HepG2 (cell line): Measurements from ENCODE around the gene GSK3A. TPM values are rescaled to one million over a fixed set of nuclear protein-coding genes. Genes with fewer than 3 reads are reported as not detected.

Experiments
- CREB1 ChIP-seq, 2 experiments: fragments of 450-650 bp in 1 of 2; IDR thresholded peaks; 2 replicates each; pipeline ENCODE4 v1.6.1; 2016 to 2017; ENCODE audit warnings: control low read depth in 1 of 2, mild to moderate bottlenecking in 1 of 2, missing compliant biosample characterization in 1 of 2, missing genetic modification characterization in 1 of 2
- E2F2 ChIP-seq: sonication (generic); formaldehyde crosslinking; IDR thresholded peaks from 2 replicates; pipeline ENCODE4 v1.4.0; 2020; ENCODE audit warnings: missing genetic modification reagents, borderline replicate concordance
- ELF4 ChIP-seq: sonication (generic); formaldehyde crosslinking; IDR thresholded peaks from 2 replicates; pipeline ENCODE4 v1.5.0; 2020; ENCODE audit warnings: missing genetic modification reagents, mild to moderate bottlenecking, moderate library complexity, borderline replicate concordance
- ESRRA ChIP-seq: sonication (generic); formaldehyde crosslinking; IDR thresholded peaks from 2 replicates; pipeline ENCODE4 v1.5.1; 2020; ENCODE audit warnings: mild to moderate bottlenecking, low read depth, missing genetic modification reagents
- FOXK1 ChIP-seq: sonication (generic); formaldehyde crosslinking; IDR thresholded peaks from 2 replicates; pipeline ENCODE4 v1.4.0; 2020; ENCODE audit warnings: low read depth, missing genetic modification reagents, borderline replicate concordance
- KIAA2018 ChIP-seq: sonication (generic); formaldehyde crosslinking; IDR thresholded peaks from 2 replicates; pipeline ENCODE4 v1.5.0; 2020; ENCODE audit warnings: mild to moderate bottlenecking, missing genetic modification reagents, borderline replicate concordance
- NAIF1 ChIP-seq: sonication (generic); formaldehyde crosslinking; IDR thresholded peaks from 2 replicates; pipeline ENCODE4 v1.5.0; 2020; ENCODE audit warnings: mild to moderate bottlenecking, missing genetic modification reagents, borderline replicate concordance
- NPAS2 ChIP-seq: sonication (generic); formaldehyde crosslinking; IDR thresholded peaks from 2 replicates; pipeline ENCODE4 v1.8.0; 2022; ENCODE audit warnings: mild to moderate bottlenecking, missing genetic modification reagents, borderline replicate concordance
- PHF5A ChIP-seq: IDR thresholded peaks from one replicate; pipeline ENCODE4 v1.6.1; 2018; ENCODE audit warnings: low read depth, missing genetic modification reagents; ENCODE audit not compliant: unreplicated experiment
- PLSCR1 ChIP-seq: sonication (generic); formaldehyde crosslinking; IDR thresholded peaks from 2 replicates; pipeline ENCODE4 v1.5.0; 2020; ENCODE audit warnings: missing genetic modification reagents, mild to moderate bottlenecking, borderline replicate concordance
- REXO4 ChIP-seq: sonication (generic); formaldehyde crosslinking; IDR thresholded peaks from 2 replicates; pipeline ENCODE4 v1.8.0; 2022; ENCODE audit warnings: missing genetic modification reagents, mild to moderate bottlenecking, borderline replicate concordance
- TOE1 ChIP-seq: sonication (generic); formaldehyde crosslinking; IDR thresholded peaks from 2 replicates; pipeline ENCODE4 v1.4.0; 2020; ENCODE audit warnings: mild to moderate bottlenecking, missing genetic modification reagents
- ZBTB20 ChIP-seq: sonication (generic); formaldehyde crosslinking; IDR thresholded peaks from 2 replicates; pipeline ENCODE4 v1.8.1; 2023; ENCODE audit warnings: missing genetic modification reagents, low read depth, mild to moderate bottlenecking, borderline replicate concordance
- ZNF101 ChIP-seq: sonication (generic); formaldehyde crosslinking; IDR thresholded peaks from 2 replicates; pipeline ENCODE4 v1.4.0; 2020; ENCODE audit warnings: mild to moderate bottlenecking, low read depth, missing genetic modification reagents, borderline replicate concordance
- ZNF543 ChIP-seq: sonication (generic); formaldehyde crosslinking; IDR thresholded peaks from 2 replicates; pipeline ENCODE4 v1.4.0; 2020; ENCODE audit warnings: mild to moderate bottlenecking, missing genetic modification reagents
- ZNF558 ChIP-seq: sonication (generic); formaldehyde crosslinking; IDR thresholded peaks from 2 replicates; pipeline ENCODE4 v1.9.0; 2022; ENCODE audit warnings: mild to moderate bottlenecking, missing genetic modification reagents, borderline replicate concordance
- ZNF747 ChIP-seq: sonication (generic); formaldehyde crosslinking; IDR thresholded peaks from 2 replicates; pipeline ENCODE4 v1.8.1; 2023; ENCODE audit warnings: missing genetic modification reagents, mild to moderate bottlenecking, borderline replicate concordance
- polyA plus RNA-seq, 8 experiments: library from polyadenylated mRNA; depleted of rRNA in 3 of 8; stranded (reverse) in 7 of 8; unstranded in 1 of 8; fragments of >200 nt; fragmentation: Illumina TruSeq in 4 of 8; extraction: Trizol in 4 of 8; gene quantifications; 2 replicates each; pipeline versions ENCODE4 v1.2.1 to v1.2.3, GENCODE V29; 2011 to 2016; ENCODE audit warnings: low read depth in 4 of 8, missing spikeins in 1 of 8, mixed read lengths in 1 of 8; ENCODE audit not compliant: insufficient read depth in 1 of 8
- total RNA-seq, 5 experiments: library from RNA; depleted of rRNA; stranded (reverse); fragments of >200 nt; fragmentation: Illumina TruSeq; extraction: Trizol; gene quantifications; 2 replicates each; pipeline ENCODE4 v1.2.3, GENCODE V29; 2016; ENCODE audit warnings: low read depth in 1 of 5

The GSK3A gene
- total and polyA plus RNA-seq, 2 of the 13 experiments (the other 11 are each of a cell fraction or from before 2014, with no cell fraction given) = 16.9 to 52.5 TPM

GRCh38 chr19:42242512-42243409 is at the start of gene GSK3A (continued):
- TF ChIP-seq ZNF543 (peak; percentile 46; the same call in 1 of the 2 replicates), FOXK1 (CRISPR knock-in tag) (peak; percentile 65; the same call in 1 of the 2 replicates), ZBTB20 (CRISPR knock-in tag) (no peak), CREB1 (IDR thresholded peaks at IDR 0.05) (peak; percentile 86), CREB1 (CRISPR knock-in tag; IDR thresholded peaks at IDR 0.05) (peak; percentile 96), PLSCR1 (CRISPR knock-in tag) (no peak), ESRRA (CRISPR knock-in tag) (no peak), NAIF1 (CRISPR knock-in tag) (peak; percentile 91), PHF5A (CRISPR knock-in tag) (no peak), NPAS2 (CRISPR knock-in tag) (no peak), ZNF558 (CRISPR knock-in tag) (no peak; the same call in 1 of the 2 replicates), ZNF101 (CRISPR knock-in tag) (no peak), E2F2 (CRISPR knock-in tag) (peak; percentile 46; the same call in 1 of the 2 replicates), TOE1 (no peak), ELF4 (CRISPR knock-in tag) (peak; percentile 93; the same call in 1 of the 2 replicates), KIAA2018 (CRISPR knock-in tag) (no peak), ZNF747 (CRISPR knock-in tag) (no peak), REXO4 (CRISPR knock-in tag) (no peak)
